Type B pancreatic cell (in vitro differentiated cells): ENCODE measurements around the gene NPVF. TPM values are rescaled to one million over a fixed set of nuclear protein-coding genes. Genes with fewer than 3 reads are reported as not detected.

Experiments
- DNase-seq: peaks from one replicate; pipeline ENCODE4 v3.0.0; 2021; ENCODE audit warnings: mixed read lengths; ENCODE audit not compliant: unreplicated experiment; ENCODE audit errors: extremely low spot score
- H3K27ac Mint-ChIP-seq: 2 replicates; pipeline ENCODE4 v1.8.0; 2021; ENCODE audit warnings: mild to moderate bottlenecking, mixed read lengths
- H3K27me3 Mint-ChIP-seq: 2 replicates; pipeline ENCODE4 v1.8.0; 2021; ENCODE audit warnings: mixed read lengths
- H3K36me3 Mint-ChIP-seq: 2 replicates; pipeline ENCODE4 v1.8.0; 2021; ENCODE audit warnings: mixed read lengths
- H3K4me1 Mint-ChIP-seq: one replicate; pipeline ENCODE4 v1.8.0; 2021; ENCODE audit warnings: mixed read lengths; ENCODE audit not compliant: unreplicated experiment
- H3K4me3 Mint-ChIP-seq: 2 replicates; pipeline ENCODE4 v1.8.0; 2021; ENCODE audit warnings: mild to moderate bottlenecking, mixed read lengths
- H3K9me3 Mint-ChIP-seq: 2 replicates; pipeline ENCODE4 v1.8.0; 2021; ENCODE audit warnings: mixed read lengths
- CTCF ChIP-seq: fragments of 200-600 bp; sonication (generic); conservative IDR thresholded peaks from 2 replicates; pipeline ENCODE4 v1.5.0; 2021; ENCODE audit warnings: antibody characterized with exemption, mild to moderate bottlenecking
- total RNA-seq: library from RNA; stranded (reverse); gene quantifications from 2 replicates; pipeline ENCODE4 v1.2.1, GENCODE V29; 2021; ENCODE audit warnings: low replicate concordance

Gene NPVF
- total RNA-seq, 1 donor from 2014 or later = not detected

GRCh38 chr7:25260862-25261494 is 32.7 kb upstream of the NPVF start:
- no peak for TF ChIP-seq CTCF
- no peak overlapping the region for H3K4me3 Mint-ChIP-seq

GRCh38 chr7:25259487-25260243 is 31.4 kb upstream of the NPVF start:
- no peaks in the 10 kb centered on the region for H3K9me3 Mint-ChIP-seq
- TF ChIP-seq CTCF = peak; percentile 95
- H3K4me3 Mint-ChIP-seq = no peak overlapping the region
- no peak overlapping the region for H3K27ac Mint-ChIP-seq
- peaks cover 16% of the 10 kb centered on the region for H3K27me3 Mint-ChIP-seq
- peak; percentile 74 for DNase-seq
- peaks cover 4% of the 10 kb centered on the region for H3K36me3 Mint-ChIP-seq
- H3K4me1 Mint-ChIP-seq = peaks cover 34% of the 10 kb centered on the region

More at GRCh38 chr7:25260862-25261494, 32.7 kb upstream of the NPVF start:
- Mint-ChIP-seq H3K27ac (no peak overlapping the region), H3K4me1 (peaks cover 28% of the 10 kb centered on the region), H3K36me3 (peaks cover 4% of the 10 kb centered on the region), H3K9me3 (no peaks in the 10 kb centered on the region), H3K27me3 (peaks cover 16% of the 10 kb centered on the region)
- no peak for DNase-seq

GRCh38 chr7:25256333-25256819 is 28.1 kb upstream of the NPVF start:
- no peak for DNase-seq
- H3K9me3 Mint-ChIP-seq = no peaks in the 10 kb centered on the region
- TF ChIP-seq CTCF = no peak
- peaks cover 7% of the 10 kb centered on the region for H3K27me3 Mint-ChIP-seq
- no peak overlapping the region for H3K27ac Mint-ChIP-seq
- no peak overlapping the region for H3K4me3 Mint-ChIP-seq
- H3K4me1 Mint-ChIP-seq = peaks cover 24% of the 10 kb centered on the region
- H3K36me3 Mint-ChIP-seq = no peaks in the 10 kb centered on the region

- H3K36me3 Mint-ChIP-seq = no peaks in the 10 kb centered on the region
- no peak for TF ChIP-seq CTCF
- H3K27ac Mint-ChIP-seq = no peak overlapping the region
- H3K9me3 Mint-ChIP-seq = no peaks in the 10 kb centered on the region
- H3K4me3 Mint-ChIP-seq = no peak overlapping the region
- H3K4me1 Mint-ChIP-seq = peaks cover 20% of the 10 kb centered on the region
- peaks cover 7% of the 10 kb centered on the region for H3K27me3 Mint-ChIP-seq
- no peak for DNase-seq
These were observed 27.5 kb upstream of the NPVF start for GRCh38 chr7:25255611-25256332.

- Mint-ChIP-seq H3K4me3 (no peak overlapping the region), H3K27ac (no peak overlapping the region), H3K36me3 (no peaks in the 10 kb centered on the region), H3K9me3 (no peaks in the 10 kb centered on the region), H3K27me3 (peaks cover 4% of the 10 kb centered on the region), H3K4me1 (peaks cover 11% of the 10 kb centered on the region)
- DNase-seq = no peak
- no peak for TF ChIP-seq CTCF
These were observed 26.3 kb upstream of the NPVF start for GRCh38 chr7:25254604-25255003.
